HG03196 (cell line): ENCODE data around the gene PLCD1.
A peak's percentile ranks its signal among the peaks of the same experiment; 100 is the strongest.
"Not testable (repeated sequence)": the region's sequence is repeated elsewhere in the genome, so short reads cannot be mapped to it uniquely, and the experiment has no call there.

Experiments
- ATAC-seq: cut with Tn5 transposase; IDR thresholded peaks from one replicate; pipeline ENCODE4 v1.9.1; 2021; ENCODE audit not compliant: unreplicated experiment

PLCD1 gene

DNA sequence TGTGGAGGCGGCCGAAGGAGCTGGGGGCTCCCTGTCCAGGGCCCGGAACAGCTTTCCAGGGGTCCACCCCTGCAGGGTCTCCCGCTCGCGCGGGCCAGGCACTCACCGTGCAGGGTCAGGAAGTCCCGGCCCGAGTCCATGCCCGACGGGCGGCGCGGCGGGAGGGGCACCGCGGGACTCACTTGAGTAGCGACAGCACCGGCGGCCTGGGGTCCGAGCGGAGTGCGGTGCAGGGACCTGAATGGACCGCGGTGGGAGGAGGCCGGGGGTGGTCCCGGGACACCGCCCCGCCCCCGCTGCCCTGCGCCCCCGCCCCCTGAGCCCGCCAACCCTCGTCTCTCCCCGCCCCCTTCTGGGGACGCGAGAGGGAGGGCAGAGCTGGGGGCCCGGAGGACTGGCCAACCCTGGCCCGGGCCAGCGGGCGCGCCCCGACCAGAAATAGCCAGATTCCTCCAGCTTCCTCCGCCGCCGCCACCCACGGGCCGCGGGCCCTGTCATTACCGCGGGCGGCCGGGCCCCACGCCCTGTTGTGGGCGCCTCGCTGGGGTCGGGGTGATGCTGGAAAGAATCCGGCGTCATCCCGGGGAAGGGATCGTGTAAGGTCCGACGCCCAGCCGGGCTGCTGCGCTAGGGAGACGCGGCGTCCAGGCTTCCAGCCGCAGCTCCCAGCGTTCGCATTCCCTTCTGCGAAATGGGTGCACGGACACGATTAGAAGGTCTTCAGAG, at the start of gene PLCD1:
TSS of gene PLCD1 (minus strand) at position 243 of the 726 bp plus-strand sequence. CDS start at position 140, 103 bp downstream.
- no peak for ATAC-seq

DNA sequence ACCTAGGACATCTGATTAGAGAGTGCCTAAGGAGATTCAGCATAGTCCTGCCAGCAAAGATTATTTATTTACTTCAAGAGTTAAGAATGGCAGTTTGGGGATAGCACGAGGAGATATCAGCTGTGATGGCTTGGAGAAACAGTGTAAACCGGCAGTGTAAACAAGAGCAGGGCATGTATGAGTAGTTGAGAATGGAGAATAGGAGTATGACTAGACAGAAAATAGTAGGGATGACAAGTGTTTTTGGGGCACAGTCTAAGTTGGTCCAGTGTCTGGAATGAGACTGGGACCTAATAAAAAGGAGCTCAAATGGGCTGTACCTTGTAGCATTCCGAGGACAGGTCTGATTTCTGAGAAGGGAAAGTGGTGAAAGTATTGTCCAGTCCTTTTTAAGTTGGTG, 47.6 kb upstream of the PLCD1 start:
- not testable (repeated sequence) for ATAC-seq

GRCh38 chr3:38070013-38070412, 40.6 kb upstream of the PLCD1 start:
- no peak for ATAC-seq

DNA sequence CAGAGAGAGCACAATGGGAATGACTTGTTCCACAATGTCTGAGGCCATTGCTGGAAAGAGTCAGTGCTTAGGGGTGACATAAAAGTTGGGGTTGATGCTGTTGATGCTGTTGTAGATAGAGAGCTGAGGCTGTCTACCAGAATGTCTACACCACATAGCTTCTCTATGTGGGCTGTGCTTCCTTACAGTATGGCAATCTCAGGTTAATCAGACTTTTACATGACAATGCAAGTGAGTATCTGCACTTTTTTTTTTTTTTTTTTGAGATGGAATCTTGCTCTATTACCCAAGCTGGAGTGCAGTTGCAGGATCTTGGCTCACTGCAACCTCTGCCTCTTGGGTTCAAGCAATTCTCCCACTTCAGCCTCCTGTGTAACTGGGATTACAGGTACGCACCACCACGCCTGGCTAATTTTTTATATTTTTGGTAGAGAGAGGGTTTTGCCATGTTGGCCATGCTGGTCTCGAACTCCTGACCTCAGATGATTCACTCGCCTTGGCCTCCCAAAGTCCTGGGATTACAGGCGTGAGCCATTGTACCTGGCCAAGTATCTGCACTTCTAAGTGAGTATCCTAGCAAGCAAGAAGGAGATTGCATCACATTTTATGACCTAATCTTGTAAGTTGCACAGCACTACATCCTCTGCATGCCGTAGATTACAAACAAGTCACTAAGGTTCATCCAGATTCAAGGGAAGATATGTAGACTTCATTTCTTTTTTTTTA, 38.2 kb upstream of the PLCD1 start:
- no peak for ATAC-seq

DNA sequence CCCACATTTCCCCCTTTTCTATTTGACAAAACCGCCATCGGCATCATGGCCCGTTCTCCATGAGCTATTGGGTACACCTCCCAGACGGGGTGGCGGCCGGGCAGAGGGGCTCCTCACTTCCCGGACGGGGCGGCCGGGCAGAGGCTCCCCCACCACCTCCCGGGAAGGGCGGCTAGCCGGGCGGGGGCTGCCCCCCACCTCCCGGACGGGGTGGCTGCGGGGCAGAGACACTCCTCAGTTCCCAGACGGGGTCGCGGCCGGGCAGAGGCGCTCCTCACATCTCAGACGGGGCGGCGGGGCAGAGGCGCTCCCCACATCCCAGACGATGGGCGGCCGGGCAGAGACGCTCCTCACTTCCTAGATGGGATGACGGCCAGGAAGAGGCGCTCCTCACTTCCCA, 35.0 kb upstream of the PLCD1 start:
- not testable (repeated sequence) for ATAC-seq

DNA sequence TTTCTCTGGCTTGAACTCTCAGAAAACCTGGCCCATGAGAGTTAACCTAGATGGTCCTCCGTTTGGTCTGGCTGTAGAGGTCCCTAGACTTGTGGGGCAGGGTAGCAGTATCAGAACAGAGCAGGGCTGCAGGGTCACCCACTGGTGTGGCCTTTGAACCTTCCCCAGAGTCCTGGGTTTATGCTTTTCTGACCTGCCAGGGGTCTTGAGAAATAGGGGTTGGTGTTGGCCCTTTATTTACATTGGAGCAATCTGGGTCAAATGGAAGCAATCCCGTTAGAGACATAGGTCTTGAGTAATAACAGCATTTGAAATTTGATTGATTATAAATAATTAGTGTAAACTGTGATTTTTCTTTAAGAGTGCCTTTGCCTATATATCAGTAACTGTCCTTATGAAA, 33.4 kb upstream of the PLCD1 start:
- no peak for ATAC-seq

- no peak for ATAC-seq
Measured at GRCh38 chr3:38059591-38059990, 30.1 kb upstream of the PLCD1 start.

DNA sequence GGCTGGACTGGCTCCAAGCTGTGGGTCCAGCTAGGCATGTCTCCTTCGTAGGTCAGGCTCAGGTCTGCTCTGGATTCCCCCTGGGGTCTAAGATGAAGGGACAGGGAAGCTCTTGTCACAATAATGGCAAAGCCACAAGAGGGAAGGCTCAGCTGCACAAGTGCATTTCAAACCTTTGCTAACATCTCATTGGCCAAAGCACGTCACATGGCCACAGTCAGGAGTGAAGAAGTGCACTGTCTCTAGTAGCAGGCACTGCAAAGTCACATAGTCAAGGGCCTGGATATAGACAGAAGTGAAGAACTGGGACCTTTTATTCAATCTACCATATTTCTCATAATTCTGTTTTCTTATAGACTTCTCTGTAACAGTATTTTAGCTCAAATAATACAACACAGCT, 29.7 kb upstream of the PLCD1 start:
- no peak for ATAC-seq

DNA sequence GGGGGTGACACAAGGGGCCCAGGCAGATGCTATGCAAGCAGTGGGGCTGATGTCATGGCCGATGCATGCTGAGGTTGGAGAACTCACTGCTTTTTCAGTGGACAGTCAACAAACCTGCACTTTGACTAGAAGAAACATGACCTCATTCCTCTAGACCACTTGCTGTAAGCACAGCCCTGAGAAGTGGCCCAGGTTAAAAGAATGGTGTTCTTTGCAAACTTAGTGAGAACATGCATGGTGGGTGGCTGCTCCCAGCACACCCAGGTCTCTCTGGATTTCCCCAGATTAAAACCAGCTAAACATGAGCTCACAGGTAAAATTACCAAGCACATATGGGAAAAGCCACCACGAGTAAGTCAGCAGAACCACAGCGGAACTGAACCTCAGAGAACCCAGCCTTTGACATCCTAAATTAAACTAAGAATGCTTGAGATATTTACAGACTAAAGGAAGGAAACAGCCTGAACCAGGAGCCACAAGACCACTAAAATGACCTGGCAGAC, 25.1 kb upstream of the PLCD1 start:
- ATAC-seq = no peak

DNA sequence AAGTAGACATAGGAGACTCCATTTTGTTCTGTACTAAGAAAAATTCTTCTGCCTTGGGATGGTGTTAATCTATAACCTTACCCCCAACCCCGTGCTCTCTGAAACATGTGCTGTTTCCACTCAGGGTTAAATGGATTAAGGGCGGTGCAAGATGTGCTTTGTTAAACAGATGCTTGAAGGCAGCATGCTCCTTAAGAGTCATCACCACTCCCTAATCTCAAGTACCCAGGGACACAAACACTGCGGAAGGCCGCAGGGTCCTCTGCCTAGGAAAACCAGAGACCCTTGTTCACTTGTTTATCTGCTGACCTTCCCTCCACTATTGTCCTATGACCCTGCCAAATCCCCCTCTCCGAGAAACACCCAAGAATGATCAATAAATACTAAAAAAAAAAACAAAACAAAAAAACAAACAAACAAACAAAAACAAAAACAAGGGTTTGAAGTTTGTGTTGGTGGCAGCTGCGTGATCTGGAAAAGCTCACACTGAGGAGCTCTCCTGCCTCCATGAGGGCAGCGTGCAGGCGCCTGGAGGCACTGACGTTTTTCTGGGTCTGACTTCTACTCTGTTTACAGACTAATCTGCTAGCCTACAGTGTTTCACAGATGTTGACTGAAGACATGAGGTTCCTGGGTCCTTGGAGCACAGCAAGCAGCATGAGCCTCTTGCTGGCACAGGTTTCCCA, 24.5 kb upstream of the PLCD1 start:
- not testable (repeated sequence) for ATAC-seq

DNA sequence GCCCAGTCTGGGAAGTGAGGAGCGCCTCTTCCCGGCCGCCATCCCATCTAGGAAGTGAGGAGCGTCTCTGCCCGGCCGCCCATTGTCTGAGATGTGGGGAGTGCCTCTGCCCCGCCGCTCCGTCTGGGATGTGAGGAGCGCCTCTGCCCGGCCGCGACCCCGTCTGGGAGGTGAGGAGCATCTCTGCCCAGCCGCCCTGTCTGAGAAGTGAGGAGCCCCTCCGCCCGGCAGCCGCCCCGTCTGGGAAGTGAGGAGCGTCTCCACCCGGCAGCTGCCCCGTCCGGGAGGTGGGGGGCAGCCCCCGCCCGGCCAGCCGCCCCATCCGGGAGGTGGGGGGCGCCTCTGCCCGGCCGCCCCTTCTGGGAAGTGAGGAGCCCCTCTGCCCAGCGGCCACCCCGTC, 23.8 kb upstream of the PLCD1 start:
- not testable (repeated sequence) for ATAC-seq

GRCh38 chr3:38051131-38051530, 21.7 kb upstream of the PLCD1 start:
- no peak for ATAC-seq

DNA sequence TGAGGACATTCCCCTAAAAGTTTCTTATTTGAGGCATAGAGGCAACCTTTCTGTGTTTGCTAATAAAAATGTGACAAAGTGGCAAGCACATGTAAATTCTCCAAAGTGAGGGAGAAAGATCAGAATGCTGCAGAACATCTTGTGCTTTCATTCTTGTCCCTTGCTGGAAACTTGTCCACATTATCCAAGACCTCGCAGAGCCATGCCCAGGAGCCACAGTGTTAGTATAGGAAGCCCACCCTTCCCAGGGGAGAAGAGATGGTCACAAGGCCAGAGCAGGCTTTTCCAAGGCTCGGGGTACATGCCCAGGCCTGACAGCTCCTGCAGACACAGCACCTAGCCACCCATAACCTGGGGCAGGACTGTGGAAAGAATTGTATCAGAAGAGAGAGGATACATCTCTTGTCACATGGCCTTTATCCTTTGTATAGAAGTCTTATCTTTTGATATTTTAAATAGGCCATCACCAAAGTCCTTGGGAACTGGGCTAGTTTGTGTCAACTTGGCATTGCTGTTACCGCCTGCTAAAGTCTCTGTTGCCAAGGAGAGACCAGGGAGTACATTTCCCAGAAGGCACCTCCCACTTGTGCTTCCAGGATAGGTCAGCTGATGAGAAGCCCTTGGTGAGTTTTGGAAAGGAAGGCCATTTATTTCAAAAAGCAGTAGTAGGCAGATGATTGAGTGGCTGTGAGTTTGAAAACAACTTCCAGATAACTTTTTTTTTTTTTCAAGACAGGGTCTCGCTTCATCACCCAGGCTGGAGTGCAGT, 20.1 kb upstream of the PLCD1 start:
- no peak for ATAC-seq

GRCh38 chr3:38047896-38048295, 18.5 kb upstream of the PLCD1 start:
- no peak for ATAC-seq

DNA sequence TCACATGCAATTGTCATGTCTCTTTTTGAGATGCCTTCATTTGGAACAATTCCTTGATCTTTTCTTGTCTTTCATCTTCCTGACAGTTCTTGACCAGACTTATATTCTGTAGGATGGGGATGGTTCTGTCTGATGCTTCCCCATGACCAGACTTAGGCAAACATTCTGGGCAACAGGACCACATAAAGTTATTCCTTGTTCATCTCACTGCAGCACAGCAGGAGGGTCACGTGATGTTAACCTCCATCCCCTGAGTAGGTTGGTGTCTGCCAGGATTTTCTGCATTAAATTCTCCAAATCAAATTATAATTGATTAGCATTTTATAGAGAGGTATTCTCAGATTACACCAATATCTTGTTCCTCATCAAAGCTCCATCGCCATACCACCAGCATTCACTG, 17.4 kb upstream of the PLCD1 start:
- ATAC-seq = no peak

- no peak for ATAC-seq
Measured at GRCh38 chr3:38046027-38046426, 16.6 kb upstream of the PLCD1 start.

GRCh38 chr3:38043486-38043885, 14.0 kb upstream of the PLCD1 start:
- no peak for ATAC-seq

DNA sequence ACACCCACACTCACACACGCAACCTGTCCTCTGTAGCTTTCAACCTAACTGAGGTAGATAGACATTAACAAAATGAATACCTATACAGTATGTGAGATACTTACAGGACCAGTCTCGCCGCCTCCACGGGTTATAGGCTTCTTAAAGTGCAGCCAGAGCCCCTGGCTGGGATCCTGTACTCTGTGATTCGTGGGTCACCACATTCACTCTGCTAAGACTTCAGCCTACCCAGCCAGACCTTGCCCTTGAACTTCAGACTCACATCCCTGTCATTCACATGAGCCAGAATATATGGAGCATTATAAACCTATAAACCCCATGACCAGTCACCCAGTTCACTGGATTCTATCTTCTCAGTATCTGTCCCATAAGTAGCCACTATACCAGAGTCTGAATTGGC, 11.0 kb upstream of the PLCD1 start:
- no peak for ATAC-seq

GRCh38 chr3:38039899-38040261, 10.4 kb upstream of the PLCD1 start:
- ATAC-seq = peak; percentile 51

GRCh38 chr3:38039101-38039898, 9.9 kb upstream of the PLCD1 start, which contains the start of gene DLEC1:
TSS of gene DLEC1 (plus strand) at chr3:38039208. CDS start at chr3:38039226, 18 bp downstream.
- ATAC-seq = peak; percentile 73
